H1 (cell line): ENCODE measurements around the gene LDLRAD4.

Source experiments
- CEBPB ChIP-seq: IDR thresholded peaks from 2 replicates; pipeline ENCODE4 v1.6.1; 2012; ENCODE audit warnings: low read depth, low read length
- CHD2 ChIP-seq: IDR thresholded peaks from 2 replicates; pipeline ENCODE4 v1.6.1; 2012; ENCODE audit warnings: low read length, improper control_type of control experiment
- EP300 ChIP-seq, 2 experiments: IDR thresholded peaks; 1 replicate in 1 of 2; 2 replicates in 1 of 2; pipeline ENCODE4 v1.6.1; 2011 to 2012; ENCODE audit warnings: low read depth in 2 of 2, low read length in 2 of 2, mild to moderate bottlenecking in 2 of 2, borderline replicate concordance in 1 of 2, inconsistent platforms in 1 of 2, moderate library complexity in 1 of 2
- HDAC2 ChIP-seq, 2 experiments: fragments of 300-600 bp in 1 of 2; sonication (generic) in 1 of 2; IDR thresholded peaks; 2 replicates each; pipeline ENCODE4 v1.6.1; 2011 to 2012; ENCODE audit warnings: low read depth in 2 of 2, low read length in 2 of 2, mild to moderate bottlenecking in 2 of 2, moderate library complexity in 2 of 2, borderline replicate concordance in 1 of 2, inconsistent platforms in 1 of 2
- HDAC6 ChIP-seq: IDR thresholded peaks from one replicate; pipeline ENCODE4 v1.7.1; 2012; ENCODE audit warnings: low read depth, mild to moderate bottlenecking, inconsistent platforms, low read length, moderate library complexity
- POLR2AphosphoS5 ChIP-seq: IDR thresholded peaks from 2 replicates; pipeline ENCODE4 v1.6.1; 2011; ENCODE audit warnings: low read depth, low read length
- TAF1 ChIP-seq: IDR thresholded peaks from 2 replicates; pipeline ENCODE4 v1.6.1; 2011; ENCODE audit warnings: mild to moderate bottlenecking, low read depth, low read length
- ZNF274 ChIP-seq: IDR thresholded peaks from 2 replicates; pipeline ENCODE4 v1.7.0; 2012; ENCODE audit warnings: low read length, borderline replicate concordance; ENCODE audit errors: extremely low read depth
- TF ChIP-seq, protein P1 (sequence below), 3 experiments: IDR thresholded peaks; 1 replicate in 2 of 3; 2 replicates in 1 of 3; pipeline versions ENCODE4 v1.5.1 to v1.6.1; 2011; ENCODE audit warnings: low read length in 3 of 3, mild to moderate bottlenecking in 3 of 3, inconsistent platforms in 2 of 3, low read depth in 1 of 3, moderate library complexity in 1 of 3; ENCODE audit not compliant: insufficient read depth in 1 of 3; ENCODE audit errors: control extremely low read depth in 1 of 3
- TF ChIP-seq, protein P2 (sequence below): IDR thresholded peaks from 2 replicates; pipeline ENCODE4 v1.6.1; 2012; ENCODE audit warnings: inconsistent platforms

DNA sequence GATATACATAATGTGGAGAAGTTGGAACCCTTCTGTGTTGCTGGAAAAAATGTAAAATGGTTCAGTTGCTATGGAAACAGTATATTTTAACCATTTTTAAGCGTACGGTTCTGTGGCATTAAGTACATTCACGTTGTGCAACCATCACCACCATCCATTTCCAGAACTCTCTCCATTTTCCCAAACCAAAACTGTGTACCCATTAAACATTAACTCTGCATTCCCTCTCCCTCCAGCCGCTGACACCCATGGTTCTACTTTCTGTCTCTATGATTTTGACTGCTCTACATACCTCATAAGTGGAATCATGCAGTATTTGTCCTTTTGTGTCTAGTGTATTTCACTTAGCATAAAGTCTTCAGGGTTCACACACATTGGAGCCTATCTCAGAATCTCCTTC is 67.3 kb downstream of the LDLRAD4 start:
- TF ChIP-seq, protein P1, sequence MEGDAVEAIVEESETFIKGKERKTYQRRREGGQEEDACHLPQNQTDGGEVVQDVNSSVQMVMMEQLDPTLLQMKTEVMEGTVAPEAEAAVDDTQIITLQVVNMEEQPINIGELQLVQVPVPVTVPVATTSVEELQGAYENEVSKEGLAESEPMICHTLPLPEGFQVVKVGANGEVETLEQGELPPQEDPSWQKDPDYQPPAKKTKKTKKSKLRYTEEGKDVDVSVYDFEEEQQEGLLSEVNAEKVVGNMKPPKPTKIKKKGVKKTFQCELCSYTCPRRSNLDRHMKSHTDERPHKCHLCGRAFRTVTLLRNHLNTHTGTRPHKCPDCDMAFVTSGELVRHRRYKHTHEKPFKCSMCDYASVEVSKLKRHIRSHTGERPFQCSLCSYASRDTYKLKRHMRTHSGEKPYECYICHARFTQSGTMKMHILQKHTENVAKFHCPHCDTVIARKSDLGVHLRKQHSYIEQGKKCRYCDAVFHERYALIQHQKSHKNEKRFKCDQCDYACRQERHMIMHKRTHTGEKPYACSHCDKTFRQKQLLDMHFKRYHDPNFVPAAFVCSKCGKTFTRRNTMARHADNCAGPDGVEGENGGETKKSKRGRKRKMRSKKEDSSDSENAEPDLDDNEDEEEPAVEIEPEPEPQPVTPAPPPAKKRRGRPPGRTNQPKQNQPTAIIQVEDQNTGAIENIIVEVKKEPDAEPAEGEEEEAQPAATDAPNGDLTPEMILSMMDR (IDR thresholded peaks at IDR 0.05; ENCODE audit: control extremely low read depth in 1 of 3, insufficient read depth in 1 of 3, low read depth in 1 of 3, low read length in 3 of 3): no peak
- TF ChIP-seq CEBPB (no peak), CHD2 (no peak), HDAC2 (IDR thresholded peaks at IDR 0.05; ENCODE audit: borderline replicate concordance in 1 of 2, low read depth in 2 of 2, low read length in 2 of 2) (no peak), POLR2AphosphoS5 (no peak), HDAC6 (no peak), EP300 (IDR thresholded peaks at IDR 0.05; ENCODE audit: borderline replicate concordance in 1 of 2, low read depth in 2 of 2, low read length in 2 of 2) (no peak), TAF1 (no peak), ZNF274 (no peak)
- TF ChIP-seq, protein P2, sequence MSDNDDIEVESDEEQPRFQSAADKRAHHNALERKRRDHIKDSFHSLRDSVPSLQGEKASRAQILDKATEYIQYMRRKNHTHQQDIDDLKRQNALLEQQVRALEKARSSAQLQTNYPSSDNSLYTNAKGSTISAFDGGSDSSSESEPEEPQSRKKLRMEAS: no peak
